ENCODE measurements around the gene TCERG1L.

DNA sequence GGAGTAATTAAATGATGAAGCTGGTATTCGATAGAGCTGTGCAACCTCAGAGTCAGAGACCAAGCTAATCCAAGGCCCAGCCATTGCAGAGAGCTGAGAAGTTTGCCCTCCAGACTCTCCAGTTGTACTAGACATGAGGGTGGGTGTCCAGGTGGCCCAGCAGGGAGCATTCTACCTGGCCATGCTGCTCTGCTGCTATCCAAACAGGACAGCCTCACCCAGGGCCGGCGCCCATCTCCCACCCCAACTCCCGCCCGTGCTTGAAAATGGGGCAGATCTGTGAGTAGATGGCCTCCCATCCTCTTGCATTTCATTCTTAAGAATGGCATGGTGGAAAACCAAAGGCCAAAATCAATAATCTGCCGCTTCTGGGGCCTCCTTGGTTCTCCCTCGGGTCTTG lies 124.2 kb downstream of the TCERG1L start:
- no peak for TF ChIP-seq POLR2AphosphoS5 (IDR thresholded peaks at IDR 0.05)
- no peak for TF ChIP-seq POLR2A (IDR thresholded peaks at IDR 0.05)
- TF ChIP-seq EP300 (IDR thresholded peaks at IDR 0.05) = no peak

Data from stomach (tissue), 4 donors.